ENCODE data around the gene NKTR. TPM values are rescaled to one million over a fixed set of nuclear protein-coding genes. Genes with fewer than 3 reads are reported as not detected.
"Not testable (repeated sequence)": the region's sequence is repeated elsewhere in the genome, so short reads cannot be mapped to it uniquely, and the experiment has no call there.

The NKTR gene
- polyA plus RNA-seq, 2 donors = 13.9 to 26.3 TPM

DNA sequence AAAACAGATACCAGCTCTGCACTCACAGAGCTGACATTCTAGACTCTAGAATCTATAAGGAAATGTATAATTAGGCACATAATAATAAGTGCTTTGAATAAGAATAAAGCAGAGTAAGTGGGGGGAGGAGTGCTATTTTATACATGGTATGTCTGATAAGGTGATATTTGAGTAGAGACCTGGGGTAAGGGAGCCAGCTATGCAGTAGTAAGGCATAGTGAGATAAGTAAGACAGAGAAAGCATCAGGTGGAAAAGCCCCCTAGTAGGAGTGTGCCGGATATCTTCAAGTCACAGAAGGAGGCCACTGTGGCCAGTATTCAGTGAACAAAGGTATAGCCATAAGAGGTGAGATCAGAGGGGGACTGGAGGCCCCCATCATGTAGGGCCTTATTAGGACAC lies 6.9 kb upstream of the NKTR start:
- Histone ChIP-seq H3K27ac (ENCODE audit: low read depth in 2 of 2, low read length in 1 of 2) (no peak overlapping the region), H3K27me3 (ENCODE audit: control insufficient read depth in 1 of 2, insufficient read depth in 2 of 2, low read length in 2 of 2) (no peaks in the 10 kb centered on the region), H3K4me3 (ENCODE audit: low read depth in 1 of 2, low read length in 2 of 2) (no peak overlapping the region), H3K9me3 (ENCODE audit: control insufficient read depth in 2 of 2, insufficient read depth in 1 of 2, low read depth in 1 of 2, low read length in 1 of 2) (no peaks in the 10 kb centered on the region), H3K36me3 (ENCODE audit: control insufficient read depth in 2 of 2, insufficient read depth in 2 of 2, low read length in 1 of 2) (no peaks in the 10 kb centered on the region), H3K4me1 (ENCODE audit: control insufficient read depth in 2 of 2, insufficient read depth in 2 of 2, low read length in 1 of 2) (peaks cover 0 to 14% of the 10 kb centered on the region in 2 donors)
- WGBS, 2 donors = 94 to 97% methylated on average over 1 of the region's 1 CpG

GRCh38 chr3:42595682-42596081 lies 4.8 kb upstream of the NKTR start:
- no peaks in the 10 kb centered on the region for H3K36me3 ChIP-seq (ENCODE audit: control insufficient read depth in 2 of 2, insufficient read depth in 2 of 2, low read length in 1 of 2)
- no peaks in the 10 kb centered on the region for H3K9me3 ChIP-seq (ENCODE audit: control insufficient read depth in 2 of 2, insufficient read depth in 1 of 2, low read depth in 1 of 2, low read length in 1 of 2)
- no peak overlapping the region for H3K4me3 ChIP-seq (ENCODE audit: low read depth in 1 of 2, low read length in 2 of 2)
- no peak overlapping the region for H3K27ac ChIP-seq (ENCODE audit: low read depth in 2 of 2, low read length in 1 of 2)
- H3K4me1 ChIP-seq (ENCODE audit: control insufficient read depth in 2 of 2, insufficient read depth in 2 of 2, low read length in 1 of 2) = peaks cover 0 to 6% of the 10 kb centered on the region in 2 donors
- WGBS, 2 donors = 93 to 96% methylated on average over 4 of the region's 4 CpGs
- H3K27me3 ChIP-seq (ENCODE audit: control insufficient read depth in 1 of 2, insufficient read depth in 2 of 2, low read length in 2 of 2) = no peaks in the 10 kb centered on the region

GRCh38 chr3:42597098-42597497 lies 3.4 kb upstream of the NKTR start:
- not testable (repeated sequence) for H3K27ac ChIP-seq (ENCODE audit: low read depth in 2 of 2, low read length in 1 of 2); H3K36me3 ChIP-seq (ENCODE audit: control insufficient read depth in 2 of 2, insufficient read depth in 2 of 2, low read length in 1 of 2); H3K4me3 ChIP-seq (ENCODE audit: low read depth in 1 of 2, low read length in 2 of 2); H3K9me3 ChIP-seq (ENCODE audit: control insufficient read depth in 2 of 2, insufficient read depth in 1 of 2, low read depth in 1 of 2, low read length in 1 of 2); H3K4me1 ChIP-seq (ENCODE audit: control insufficient read depth in 2 of 2, insufficient read depth in 2 of 2, low read length in 1 of 2); H3K27me3 ChIP-seq (ENCODE audit: control insufficient read depth in 1 of 2, insufficient read depth in 2 of 2, low read length in 2 of 2)
- 91 to 95% methylated on average over 7 of the region's 7 CpGs for WGBS, 2 donors

- 0 to 1% methylated on average over 31 of the region's 31 CpGs for WGBS, 2 donors
- Histone ChIP-seq H3K4me3 (ENCODE audit: low read depth in 1 of 2, low read length in 2 of 2) (peak overlapping the region; percentile 87 to 92), H3K36me3 (ENCODE audit: control insufficient read depth in 2 of 2, insufficient read depth in 2 of 2, low read length in 1 of 2) (no peaks in the 10 kb centered on the region), H3K27me3 (ENCODE audit: control insufficient read depth in 1 of 2, insufficient read depth in 2 of 2, low read length in 2 of 2) (no peaks in the 10 kb centered on the region), H3K4me1 (ENCODE audit: control insufficient read depth in 2 of 2, insufficient read depth in 2 of 2, low read length in 1 of 2) (no peaks in the 10 kb centered on the region), H3K27ac (ENCODE audit: low read depth in 2 of 2, low read length in 1 of 2) (peak overlapping the region; percentile 99 to 100), H3K9me3 (ENCODE audit: control insufficient read depth in 2 of 2, insufficient read depth in 1 of 2, low read depth in 1 of 2, low read length in 1 of 2) (no peaks in the 10 kb centered on the region)
These were observed 631 bp downstream of the NKTR start for GRCh38 chr3:42600958-42601675.

GRCh38 chr3:42601896-42602581 lies 1.6 kb downstream of the NKTR start:
- Histone ChIP-seq H3K9me3 (ENCODE audit: control insufficient read depth in 2 of 2, insufficient read depth in 1 of 2, low read depth in 1 of 2, low read length in 1 of 2) (no peaks in the 10 kb centered on the region), H3K4me3 (ENCODE audit: low read depth in 1 of 2, low read length in 2 of 2) (peak overlapping the region in 1 of 2 donors; percentile 87), H3K27ac (ENCODE audit: low read depth in 2 of 2, low read length in 1 of 2) (peak overlapping the region; percentile 16 to 17), H3K4me1 (ENCODE audit: control insufficient read depth in 2 of 2, insufficient read depth in 2 of 2, low read length in 1 of 2) (no peaks in the 10 kb centered on the region), H3K36me3 (ENCODE audit: control insufficient read depth in 2 of 2, insufficient read depth in 2 of 2, low read length in 1 of 2) (no peaks in the 10 kb centered on the region), H3K27me3 (ENCODE audit: control insufficient read depth in 1 of 2, insufficient read depth in 2 of 2, low read length in 2 of 2) (no peaks in the 10 kb centered on the region)
- 33 to 38% methylated on average over 9 of the region's 9 CpGs for WGBS, 2 donors

- no peaks in the 10 kb centered on the region for H3K27me3 ChIP-seq (ENCODE audit: control insufficient read depth in 1 of 2, insufficient read depth in 2 of 2, low read length in 2 of 2)
- no peak overlapping the region for H3K4me3 ChIP-seq (ENCODE audit: low read depth in 1 of 2, low read length in 2 of 2)
- WGBS, 2 donors = 100% methylated on average over 1 of the region's 1 CpG
- no peaks in the 10 kb centered on the region for H3K4me1 ChIP-seq (ENCODE audit: control insufficient read depth in 2 of 2, insufficient read depth in 2 of 2, low read length in 1 of 2)
- no peaks in the 10 kb centered on the region for H3K9me3 ChIP-seq (ENCODE audit: control insufficient read depth in 2 of 2, insufficient read depth in 1 of 2, low read depth in 1 of 2, low read length in 1 of 2)
- no peak overlapping the region for H3K27ac ChIP-seq (ENCODE audit: low read depth in 2 of 2, low read length in 1 of 2)
- H3K36me3 ChIP-seq (ENCODE audit: control insufficient read depth in 2 of 2, insufficient read depth in 2 of 2, low read length in 1 of 2) = no peaks in the 10 kb centered on the region
These were observed 2.5 kb downstream of the NKTR start for GRCh38 chr3:42602961-42603360.

DNA sequence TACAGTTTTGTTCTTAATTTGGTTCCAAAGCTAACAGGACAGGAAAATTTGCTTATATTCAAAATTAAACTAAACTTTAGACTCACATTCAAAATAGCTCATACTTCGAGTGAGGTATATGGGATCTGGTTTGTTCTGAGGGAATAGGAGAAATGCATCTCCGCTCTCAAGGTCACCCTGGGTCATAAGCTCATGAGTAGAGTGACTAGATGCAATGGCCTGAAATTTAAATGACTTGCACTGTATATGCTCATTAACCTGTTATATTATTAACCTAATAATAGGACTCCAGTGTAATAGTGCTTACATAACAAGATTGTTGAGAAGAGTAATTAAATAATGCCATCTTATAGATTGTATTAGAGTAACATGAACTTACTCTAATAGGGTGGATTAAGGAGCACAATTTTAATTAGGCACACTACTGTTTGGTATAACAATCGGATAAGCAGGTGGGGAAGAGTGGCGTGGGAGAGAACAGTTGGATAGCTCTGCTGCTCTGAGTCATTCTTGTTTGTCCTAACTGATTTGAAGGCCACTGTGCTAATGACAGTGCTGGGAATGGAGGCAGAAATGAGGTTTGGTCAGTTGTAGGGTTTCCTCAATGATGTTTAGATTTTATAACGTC lies 5.2 kb downstream of the NKTR start:
- Histone ChIP-seq H3K9me3 (ENCODE audit: control insufficient read depth in 2 of 2, insufficient read depth in 1 of 2, low read depth in 1 of 2, low read length in 1 of 2) (no peaks in the 10 kb centered on the region), H3K4me1 (ENCODE audit: control insufficient read depth in 2 of 2, insufficient read depth in 2 of 2, low read length in 1 of 2) (peaks cover 0 to 3% of the 10 kb centered on the region in 2 donors), H3K4me3 (ENCODE audit: low read depth in 1 of 2, low read length in 2 of 2) (no peak overlapping the region), H3K27me3 (ENCODE audit: control insufficient read depth in 1 of 2, insufficient read depth in 2 of 2, low read length in 2 of 2) (no peaks in the 10 kb centered on the region), H3K27ac (ENCODE audit: low read depth in 2 of 2, low read length in 1 of 2) (no peak overlapping the region), H3K36me3 (ENCODE audit: control insufficient read depth in 2 of 2, insufficient read depth in 2 of 2, low read length in 1 of 2) (no peaks in the 10 kb centered on the region)
- 57 to 59% methylated on average over 5 of the region's 5 CpGs for WGBS, 2 donors

GRCh38 chr3:42608581-42608980 lies 8.1 kb downstream of the NKTR start:
- Histone ChIP-seq H3K4me1 (ENCODE audit: control insufficient read depth in 2 of 2, insufficient read depth in 2 of 2, low read length in 1 of 2) (peaks cover 0 to 3% of the 10 kb centered on the region in 2 donors), H3K27ac (ENCODE audit: low read depth in 2 of 2, low read length in 1 of 2) (peak overlapping the region in 1 of 2 donors; percentile 66), H3K36me3 (ENCODE audit: control insufficient read depth in 2 of 2, insufficient read depth in 2 of 2, low read length in 1 of 2) (no peaks in the 10 kb centered on the region), H3K4me3 (ENCODE audit: low read depth in 1 of 2, low read length in 2 of 2) (no peak overlapping the region), H3K27me3 (ENCODE audit: control insufficient read depth in 1 of 2, insufficient read depth in 2 of 2, low read length in 2 of 2) (no peaks in the 10 kb centered on the region), H3K9me3 (ENCODE audit: control insufficient read depth in 2 of 2, insufficient read depth in 1 of 2, low read depth in 1 of 2, low read length in 1 of 2) (no peaks in the 10 kb centered on the region)
- 27 to 31% methylated on average over 5 of the region's 5 CpGs for WGBS, 2 donors

DNA sequence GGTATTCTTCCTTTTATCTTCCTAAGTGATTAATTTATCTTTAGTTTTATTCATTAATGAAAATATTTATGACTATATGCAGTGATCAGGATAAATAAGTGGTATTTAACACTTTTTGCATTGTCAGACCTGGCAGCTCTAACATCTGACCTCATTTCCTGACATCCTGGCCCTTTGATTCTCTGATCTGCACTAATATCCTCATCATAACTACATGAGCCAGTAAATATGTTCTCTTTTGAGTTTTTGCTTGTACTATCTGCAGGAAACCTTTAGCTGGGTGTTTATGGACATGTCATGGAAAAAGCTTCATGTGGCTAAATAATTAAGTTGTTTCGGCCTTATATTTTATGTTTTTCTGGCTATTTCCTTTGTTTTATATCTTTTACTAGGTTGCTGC lies 10.5 kb downstream of the NKTR start:
- Histone ChIP-seq H3K27ac (ENCODE audit: low read depth in 2 of 2, low read length in 1 of 2) (no peak overlapping the region), H3K4me3 (ENCODE audit: low read depth in 1 of 2, low read length in 2 of 2) (no peak overlapping the region), H3K9me3 (ENCODE audit: control insufficient read depth in 2 of 2, insufficient read depth in 1 of 2, low read depth in 1 of 2, low read length in 1 of 2) (no peaks in the 10 kb centered on the region), H3K36me3 (ENCODE audit: control insufficient read depth in 2 of 2, insufficient read depth in 2 of 2, low read length in 1 of 2) (no peaks in the 10 kb centered on the region), H3K4me1 (ENCODE audit: control insufficient read depth in 2 of 2, insufficient read depth in 2 of 2, low read length in 1 of 2) (peaks cover 0 to 3% of the 10 kb centered on the region in 2 donors), H3K27me3 (ENCODE audit: control insufficient read depth in 1 of 2, insufficient read depth in 2 of 2, low read length in 2 of 2) (no peaks in the 10 kb centered on the region)
- WGBS, 2 donors = 78 to 85% methylated on average over 1 of the region's 1 CpG
